Neutrophil (primary cell): ENCODE results near the gene FOXN3.

ENCODE experiments used
- H3K27ac ChIP-seq: fragments of 200-600 bp; sonication (generic); 2 replicates; pipeline ENCODE4 v1.5.1; 2016; ENCODE audit warnings: mild to moderate bottlenecking, moderate library complexity
- H3K27me3 ChIP-seq: fragments of 200-600 bp; sonication (generic); 2 replicates; pipeline ENCODE4 v1.6.0; 2016; ENCODE audit warnings: mild to moderate bottlenecking
- H3K36me3 ChIP-seq: fragments of 200-600 bp; sonication (generic); 2 replicates; pipeline ENCODE4 v1.5.1; 2017
- H3K4me1 ChIP-seq, 2 experiments: fragments of 200-600 bp in 1 of 2; sonication (generic) in 1 of 2; 1 replicate in 1 of 2; 2 replicates in 1 of 2; pipeline versions ENCODE4 v1.5.1 to v1.6.1; 2013 to 2016; ENCODE audit warnings: low read depth in 1 of 2, low read length in 1 of 2, mild to moderate bottlenecking in 1 of 2, moderate library complexity in 1 of 2; ENCODE audit not compliant: control insufficient read depth in 1 of 2, insufficient read depth in 1 of 2
- H3K4me3 ChIP-seq, 2 experiments: fragments of 200-600 bp in 1 of 2; sonication (generic) in 1 of 2; 1 replicate in 1 of 2; 2 replicates in 1 of 2; pipeline ENCODE4 v1.5.1; 2013 to 2016; ENCODE audit warnings: low read depth in 1 of 2, low read length in 1 of 2, mild to moderate bottlenecking in 1 of 2, moderate library complexity in 1 of 2
- H3K9me3 ChIP-seq: fragments of 200-600 bp; sonication (generic); 2 replicates; pipeline ENCODE4 v1.5.1; 2016
- TF ChIP-seq, protein P1 (sequence below): fragments of 200-600 bp; sonication (generic); IDR thresholded peaks from 2 replicates; pipeline ENCODE4 v1.5.1; 2016; ENCODE audit warnings: antibody characterized with exemption

The FOXN3 gene

DNA sequence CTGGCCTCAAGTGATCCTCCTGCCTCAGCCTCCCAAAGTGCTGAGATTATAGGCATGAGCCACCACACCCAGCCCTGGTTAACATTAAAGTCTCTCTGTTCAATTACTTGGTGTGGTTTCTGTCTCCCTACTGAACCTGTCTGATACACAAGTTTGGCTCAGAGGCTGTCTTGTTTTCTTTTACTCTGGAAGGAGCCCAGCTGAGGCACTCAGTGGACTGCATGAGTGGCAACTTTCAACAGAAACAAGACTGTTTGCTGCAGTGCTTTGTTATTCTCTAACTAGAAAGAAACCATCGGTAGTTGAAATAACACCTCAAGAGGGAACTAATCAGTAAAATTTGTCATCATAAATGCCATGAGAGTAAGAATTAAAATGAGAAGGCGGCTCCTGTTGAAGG lies 238.7 kb downstream of the FOXN3 start:
- peaks cover 5 to 8% of the 10 kb centered on the region in 2 experiments for H3K4me1 ChIP-seq
- no peaks in the 10 kb centered on the region for H3K27me3 ChIP-seq
- TF ChIP-seq, protein P1, sequence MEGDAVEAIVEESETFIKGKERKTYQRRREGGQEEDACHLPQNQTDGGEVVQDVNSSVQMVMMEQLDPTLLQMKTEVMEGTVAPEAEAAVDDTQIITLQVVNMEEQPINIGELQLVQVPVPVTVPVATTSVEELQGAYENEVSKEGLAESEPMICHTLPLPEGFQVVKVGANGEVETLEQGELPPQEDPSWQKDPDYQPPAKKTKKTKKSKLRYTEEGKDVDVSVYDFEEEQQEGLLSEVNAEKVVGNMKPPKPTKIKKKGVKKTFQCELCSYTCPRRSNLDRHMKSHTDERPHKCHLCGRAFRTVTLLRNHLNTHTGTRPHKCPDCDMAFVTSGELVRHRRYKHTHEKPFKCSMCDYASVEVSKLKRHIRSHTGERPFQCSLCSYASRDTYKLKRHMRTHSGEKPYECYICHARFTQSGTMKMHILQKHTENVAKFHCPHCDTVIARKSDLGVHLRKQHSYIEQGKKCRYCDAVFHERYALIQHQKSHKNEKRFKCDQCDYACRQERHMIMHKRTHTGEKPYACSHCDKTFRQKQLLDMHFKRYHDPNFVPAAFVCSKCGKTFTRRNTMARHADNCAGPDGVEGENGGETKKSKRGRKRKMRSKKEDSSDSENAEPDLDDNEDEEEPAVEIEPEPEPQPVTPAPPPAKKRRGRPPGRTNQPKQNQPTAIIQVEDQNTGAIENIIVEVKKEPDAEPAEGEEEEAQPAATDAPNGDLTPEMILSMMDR, result no peak
- H3K27ac ChIP-seq, result no peak overlapping the region
- H3K9me3 ChIP-seq, result no peaks in the 10 kb centered on the region
- no peak overlapping the region for H3K4me3 ChIP-seq
- H3K36me3 ChIP-seq, result peaks cover 40% of the 10 kb centered on the region

DNA sequence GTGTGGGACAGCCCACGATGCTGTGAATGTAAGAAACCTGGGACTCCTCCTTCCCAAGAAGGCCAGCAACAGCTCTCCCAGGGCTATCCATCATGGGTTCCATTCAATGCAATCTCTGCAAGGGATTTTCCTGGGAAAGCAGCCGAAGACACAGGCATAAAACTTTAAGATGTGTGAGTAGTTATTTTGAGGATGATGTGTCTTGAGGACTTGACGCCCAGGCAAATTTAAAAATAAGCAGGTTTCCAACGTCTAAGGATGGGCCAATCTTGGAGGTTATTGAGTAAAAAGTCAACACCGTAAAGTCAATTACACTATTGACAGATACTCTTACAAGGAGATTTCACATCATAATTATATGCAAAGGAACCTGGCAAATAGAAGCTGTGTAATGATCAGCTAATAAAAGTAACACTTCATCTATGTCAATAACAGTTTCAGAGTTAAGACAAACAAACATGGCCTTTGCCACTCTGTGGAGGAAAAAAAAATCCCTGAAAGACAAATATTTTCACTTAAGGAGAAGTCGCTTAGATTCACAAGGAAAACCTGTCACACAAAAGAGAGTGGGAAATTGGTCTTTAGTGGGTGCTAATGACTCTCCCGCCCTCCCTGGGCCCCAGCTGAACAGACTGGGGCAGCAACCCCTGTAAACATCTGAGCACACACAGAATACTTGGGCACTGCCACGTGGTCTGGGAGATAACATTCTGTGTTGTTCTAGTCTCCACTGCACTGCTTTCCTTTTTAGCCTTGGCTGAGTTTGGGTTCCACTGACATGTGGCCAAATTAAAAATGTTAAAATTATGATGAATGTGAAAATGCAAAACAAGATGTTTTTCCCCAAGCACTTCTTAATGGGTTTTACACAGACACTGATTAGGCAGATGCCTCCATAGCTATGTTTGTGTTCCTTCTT lies 240.9 kb downstream of the FOXN3 start:
- Histone ChIP-seq H3K4me3 (no peak overlapping the region), H3K27me3 (no peaks in the 10 kb centered on the region), H3K36me3 (peaks cover 40% of the 10 kb centered on the region), H3K4me1 (peaks cover 5 to 8% of the 10 kb centered on the region in 2 experiments), H3K27ac (no peak overlapping the region), H3K9me3 (no peaks in the 10 kb centered on the region)
- TF ChIP-seq, protein P1, result no peak

DNA sequence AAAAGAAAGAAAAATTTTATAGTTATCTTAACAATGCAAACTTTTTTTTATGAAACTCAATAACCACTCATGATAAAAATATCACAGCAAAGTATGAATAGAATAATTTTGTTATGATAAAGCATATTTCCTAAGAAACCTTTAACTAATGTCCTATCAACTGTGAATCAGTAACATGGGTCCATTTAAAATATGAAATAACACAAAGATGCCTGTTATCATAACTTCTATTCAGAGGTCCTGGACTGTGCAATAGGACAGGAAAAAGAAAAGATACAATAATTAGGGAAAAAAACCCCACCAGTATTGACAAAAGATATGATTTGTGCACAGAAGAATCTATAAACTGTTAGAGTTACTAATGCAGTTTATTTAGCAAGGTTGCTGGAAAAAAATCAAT lies 245.4 kb downstream of the FOXN3 start:
- Histone ChIP-seq H3K4me3 (no peak overlapping the region), H3K36me3 (peaks cover 21% of the 10 kb centered on the region), H3K9me3 (no peaks in the 10 kb centered on the region), H3K27me3 (no peaks in the 10 kb centered on the region), H3K27ac (no peak overlapping the region), H3K4me1 (no peaks in the 10 kb centered on the region)
- TF ChIP-seq, protein P1, result no peak

DNA sequence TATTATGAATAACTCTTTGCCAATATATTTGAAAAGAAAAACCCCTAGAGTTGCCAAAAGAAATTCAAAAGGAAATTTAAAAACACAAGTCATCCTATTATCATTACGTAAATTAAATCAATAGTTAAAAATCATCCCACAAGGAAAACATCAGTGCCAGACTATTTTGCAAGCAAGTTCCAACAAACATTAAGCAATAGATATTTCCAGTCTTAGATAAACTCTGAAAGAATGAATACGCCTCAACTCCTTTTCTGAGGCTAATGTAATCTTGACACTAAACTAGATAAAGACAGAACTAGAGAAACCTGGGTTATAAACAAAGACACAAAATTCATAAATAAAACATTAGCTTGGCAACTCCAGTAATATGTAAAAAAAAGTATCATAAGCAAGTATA lies 245.9 kb downstream of the FOXN3 start:
- Histone ChIP-seq H3K27me3 (no peaks in the 10 kb centered on the region), H3K9me3 (no peaks in the 10 kb centered on the region), H3K36me3 (peaks cover 19% of the 10 kb centered on the region), H3K4me1 (peaks cover 0 to 2% of the 10 kb centered on the region in 2 experiments), H3K27ac (no peak overlapping the region), H3K4me3 (no peak overlapping the region)
- TF ChIP-seq, protein P1, result no peak

DNA sequence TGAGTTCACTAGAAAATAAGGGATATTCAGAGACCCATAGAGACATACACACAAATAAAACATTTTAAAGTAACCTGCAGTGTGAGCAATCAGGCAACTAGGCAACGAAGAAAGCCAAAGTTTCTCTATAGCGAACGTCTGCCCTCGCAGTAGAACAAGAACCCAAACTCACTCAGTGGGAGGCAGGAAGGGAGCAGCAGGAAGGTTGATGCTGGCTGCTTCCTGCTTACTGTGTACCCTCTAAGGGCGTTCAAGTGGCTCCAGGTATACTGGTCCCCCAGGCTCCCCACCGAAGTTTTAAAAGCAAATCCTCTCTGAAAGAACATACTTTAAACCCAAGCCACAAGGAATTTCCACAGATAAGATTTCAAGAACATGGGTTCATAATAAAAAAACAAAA lies 249.3 kb downstream of the FOXN3 start:
- H3K27me3 ChIP-seq, result no peaks in the 10 kb centered on the region
- TF ChIP-seq, protein P1, result no peak
- no peak overlapping the region for H3K27ac ChIP-seq
- H3K4me1 ChIP-seq, result peaks cover 8 to 22% of the 10 kb centered on the region in 2 experiments
- peaks cover 15% of the 10 kb centered on the region for H3K36me3 ChIP-seq
- H3K4me3 ChIP-seq, result no peak overlapping the region
- no peaks in the 10 kb centered on the region for H3K9me3 ChIP-seq
